Measurements from ENCODE around the gene GMPR2. TPM values are rescaled to one million over a fixed set of nuclear protein-coding genes. Genes with fewer than 3 reads are reported as not detected.

The GMPR2 gene
- total RNA-seq, 1 donor from 2014 or later, result 55.8 TPM

DNA sequence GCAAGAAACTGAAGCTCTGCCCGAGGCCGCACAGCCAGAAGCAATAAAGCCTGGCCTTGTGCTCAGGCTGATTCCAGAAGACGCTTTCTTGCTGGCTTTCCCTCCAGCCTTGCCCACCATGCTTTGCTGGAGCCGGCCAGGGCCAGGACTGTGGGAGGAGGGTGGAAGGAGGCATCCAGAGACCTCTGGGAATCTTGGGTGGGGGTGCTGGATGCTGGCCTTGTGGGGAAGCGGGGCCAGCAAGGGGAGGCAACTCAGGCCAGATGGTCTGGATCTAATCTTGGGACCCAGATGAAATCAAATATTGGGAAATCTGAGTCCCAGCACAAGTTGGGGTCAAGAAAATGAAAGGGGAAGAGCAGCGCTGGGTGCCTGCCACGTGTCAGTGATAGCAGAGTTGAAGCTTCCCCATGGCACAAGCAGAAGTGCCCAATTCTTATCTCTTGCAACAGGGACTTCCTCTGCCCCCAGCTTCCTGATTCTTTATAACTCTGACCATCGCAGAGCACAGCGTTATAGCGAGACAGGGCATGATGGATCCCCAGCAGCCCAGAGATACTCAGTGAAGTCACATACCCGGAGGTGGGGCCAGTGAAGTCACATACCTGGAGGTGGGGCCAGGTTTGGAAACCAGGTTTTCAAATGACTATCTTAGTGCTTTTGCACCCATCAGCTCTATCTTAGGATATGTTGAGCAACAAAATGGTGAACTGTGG, 45.0 kb downstream of the GMPR2 start:
- no peak for DNase-seq
- Mint-ChIP-seq H3K36me3 (ENCODE audit: unreplicated experiment) (no peaks in the 10 kb centered on the region), H3K4me3 (ENCODE audit: unreplicated experiment) (no peak overlapping the region), H3K4me1 (ENCODE audit: low read depth, unreplicated experiment) (no peaks in the 10 kb centered on the region), H3K9me3 (ENCODE audit: unreplicated experiment) (peaks cover 3% of the 10 kb centered on the region), H3K27ac (ENCODE audit: unreplicated experiment) (no peak overlapping the region), H3K27me3 (ENCODE audit: unreplicated experiment) (peaks cover 3% of the 10 kb centered on the region)
- TF ChIP-seq, protein P1, sequence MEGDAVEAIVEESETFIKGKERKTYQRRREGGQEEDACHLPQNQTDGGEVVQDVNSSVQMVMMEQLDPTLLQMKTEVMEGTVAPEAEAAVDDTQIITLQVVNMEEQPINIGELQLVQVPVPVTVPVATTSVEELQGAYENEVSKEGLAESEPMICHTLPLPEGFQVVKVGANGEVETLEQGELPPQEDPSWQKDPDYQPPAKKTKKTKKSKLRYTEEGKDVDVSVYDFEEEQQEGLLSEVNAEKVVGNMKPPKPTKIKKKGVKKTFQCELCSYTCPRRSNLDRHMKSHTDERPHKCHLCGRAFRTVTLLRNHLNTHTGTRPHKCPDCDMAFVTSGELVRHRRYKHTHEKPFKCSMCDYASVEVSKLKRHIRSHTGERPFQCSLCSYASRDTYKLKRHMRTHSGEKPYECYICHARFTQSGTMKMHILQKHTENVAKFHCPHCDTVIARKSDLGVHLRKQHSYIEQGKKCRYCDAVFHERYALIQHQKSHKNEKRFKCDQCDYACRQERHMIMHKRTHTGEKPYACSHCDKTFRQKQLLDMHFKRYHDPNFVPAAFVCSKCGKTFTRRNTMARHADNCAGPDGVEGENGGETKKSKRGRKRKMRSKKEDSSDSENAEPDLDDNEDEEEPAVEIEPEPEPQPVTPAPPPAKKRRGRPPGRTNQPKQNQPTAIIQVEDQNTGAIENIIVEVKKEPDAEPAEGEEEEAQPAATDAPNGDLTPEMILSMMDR (IDR thresholded peaks at IDR 0.05; ENCODE audit: partially characterized antibody, unreplicated experiment), result no peak

DNA sequence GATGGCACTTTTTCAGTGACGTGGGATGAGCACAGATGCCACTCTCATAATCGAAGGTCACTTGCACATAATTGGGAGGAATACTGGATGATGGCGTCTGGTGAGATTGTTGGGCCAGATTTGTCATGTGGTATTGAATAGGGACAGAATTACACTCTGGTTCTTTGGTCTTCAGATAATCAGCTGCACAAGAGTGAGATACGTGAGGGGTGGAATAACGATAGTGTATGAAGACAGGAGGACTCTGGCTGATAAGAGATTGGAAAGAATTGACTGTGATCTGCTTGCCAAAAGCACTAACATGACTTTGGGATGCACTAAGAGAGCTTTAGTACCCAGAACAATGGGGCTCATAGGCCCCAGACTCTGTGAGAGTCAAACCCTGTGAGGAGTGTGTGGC, 45.7 kb downstream of the GMPR2 start:
- H3K4me3 Mint-ChIP-seq (ENCODE audit: unreplicated experiment), result no peak overlapping the region
- no peaks in the 10 kb centered on the region for H3K4me1 Mint-ChIP-seq (ENCODE audit: low read depth, unreplicated experiment)
- H3K27me3 Mint-ChIP-seq (ENCODE audit: unreplicated experiment), result peaks cover 3% of the 10 kb centered on the region
- no peak for DNase-seq
- H3K9me3 Mint-ChIP-seq (ENCODE audit: unreplicated experiment), result peaks cover 3% of the 10 kb centered on the region
- no peak overlapping the region for H3K27ac Mint-ChIP-seq (ENCODE audit: unreplicated experiment)
- TF ChIP-seq, protein P1 (IDR thresholded peaks at IDR 0.05; ENCODE audit: partially characterized antibody, unreplicated experiment), result no peak
- H3K36me3 Mint-ChIP-seq (ENCODE audit: unreplicated experiment), result no peaks in the 10 kb centered on the region

- TF ChIP-seq, protein P1 (IDR thresholded peaks at IDR 0.05; ENCODE audit: partially characterized antibody, unreplicated experiment), result no peak
- H3K27ac Mint-ChIP-seq (ENCODE audit: unreplicated experiment), result no peak overlapping the region
- no peak overlapping the region for H3K4me3 Mint-ChIP-seq (ENCODE audit: unreplicated experiment)
- peaks cover 3% of the 10 kb centered on the region for H3K27me3 Mint-ChIP-seq (ENCODE audit: unreplicated experiment)
- no peaks in the 10 kb centered on the region for H3K36me3 Mint-ChIP-seq (ENCODE audit: unreplicated experiment)
- no peaks in the 10 kb centered on the region for H3K4me1 Mint-ChIP-seq (ENCODE audit: low read depth, unreplicated experiment)
- peaks cover 4% of the 10 kb centered on the region for H3K9me3 Mint-ChIP-seq (ENCODE audit: unreplicated experiment)
- no peak for DNase-seq
These were observed 46.8 kb downstream of the GMPR2 start for GRCh38 chr14:24279301-24280186.

DNA sequence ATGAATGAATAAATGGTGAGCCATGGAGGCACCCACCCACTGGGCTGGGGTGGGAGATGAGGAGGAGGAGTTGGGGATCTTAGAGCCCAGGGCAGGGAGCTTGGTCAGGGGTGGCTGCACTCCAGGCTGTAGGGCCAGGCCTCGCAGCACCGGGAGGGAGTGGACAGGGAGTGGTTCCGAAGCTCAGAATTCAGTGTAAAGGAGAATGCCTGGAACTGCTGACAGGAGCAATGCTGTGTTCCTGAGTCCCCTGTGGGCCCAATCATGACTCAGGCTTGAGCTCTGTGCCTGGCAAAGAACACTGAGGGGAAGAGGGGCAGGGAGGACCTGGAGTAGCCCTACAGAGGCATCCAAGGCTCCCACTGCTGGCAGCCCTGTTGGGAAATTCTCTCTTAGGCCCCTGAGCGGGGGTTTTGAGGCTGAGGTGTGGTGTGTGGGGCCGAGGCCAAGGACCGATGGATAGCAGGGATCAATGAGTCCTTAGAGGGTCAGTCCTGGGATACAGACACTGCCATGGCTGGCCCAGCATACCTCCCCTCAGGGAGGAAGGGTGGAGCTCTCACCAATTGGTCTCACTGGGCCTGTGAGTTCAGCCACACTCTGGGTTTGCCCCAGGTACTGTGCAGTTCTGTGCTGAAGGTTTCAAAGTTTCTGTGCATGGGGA, 48.2 kb downstream of the GMPR2 start:
- no peak for DNase-seq
- no peaks in the 10 kb centered on the region for H3K36me3 Mint-ChIP-seq (ENCODE audit: unreplicated experiment)
- H3K4me3 Mint-ChIP-seq (ENCODE audit: unreplicated experiment), result no peak overlapping the region
- no peak overlapping the region for H3K27ac Mint-ChIP-seq (ENCODE audit: unreplicated experiment)
- peaks cover 3% of the 10 kb centered on the region for H3K27me3 Mint-ChIP-seq (ENCODE audit: unreplicated experiment)
- TF ChIP-seq, protein P1 (IDR thresholded peaks at IDR 0.05; ENCODE audit: partially characterized antibody, unreplicated experiment), result no peak
- H3K9me3 Mint-ChIP-seq (ENCODE audit: unreplicated experiment), result peaks cover 4% of the 10 kb centered on the region
- H3K4me1 Mint-ChIP-seq (ENCODE audit: low read depth, unreplicated experiment), result no peaks in the 10 kb centered on the region
